HG03103 (cell line): ENCODE measurements around the gene RABGGTA.

Experiments used
- ATAC-seq: cut with Tn5 transposase; IDR thresholded peaks from one replicate; pipeline ENCODE4 v1.9.1; 2021; ENCODE audit warnings: low read depth; ENCODE audit not compliant: unreplicated experiment

RABGGTA gene

DNA sequence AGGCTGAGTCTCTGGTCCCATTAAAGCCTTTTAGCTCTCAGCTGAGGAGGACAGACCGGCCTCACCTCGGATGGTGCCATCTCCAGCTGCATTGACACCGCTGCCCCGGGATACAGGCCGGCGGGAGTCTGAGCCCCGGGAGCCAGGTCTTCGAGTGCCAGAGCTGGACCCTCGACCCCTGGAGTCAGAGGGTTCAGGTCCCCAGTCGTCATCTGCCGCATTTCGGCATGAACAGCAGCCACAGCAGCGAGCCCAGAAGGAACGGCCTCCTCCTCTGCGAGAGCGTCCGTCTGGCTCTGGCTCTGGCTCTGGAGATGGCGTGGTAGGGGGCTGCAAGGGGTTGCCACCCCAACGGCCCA lies 9.4 kb downstream of the RABGGTA start:
- ATAC-seq, result no peak

DNA sequence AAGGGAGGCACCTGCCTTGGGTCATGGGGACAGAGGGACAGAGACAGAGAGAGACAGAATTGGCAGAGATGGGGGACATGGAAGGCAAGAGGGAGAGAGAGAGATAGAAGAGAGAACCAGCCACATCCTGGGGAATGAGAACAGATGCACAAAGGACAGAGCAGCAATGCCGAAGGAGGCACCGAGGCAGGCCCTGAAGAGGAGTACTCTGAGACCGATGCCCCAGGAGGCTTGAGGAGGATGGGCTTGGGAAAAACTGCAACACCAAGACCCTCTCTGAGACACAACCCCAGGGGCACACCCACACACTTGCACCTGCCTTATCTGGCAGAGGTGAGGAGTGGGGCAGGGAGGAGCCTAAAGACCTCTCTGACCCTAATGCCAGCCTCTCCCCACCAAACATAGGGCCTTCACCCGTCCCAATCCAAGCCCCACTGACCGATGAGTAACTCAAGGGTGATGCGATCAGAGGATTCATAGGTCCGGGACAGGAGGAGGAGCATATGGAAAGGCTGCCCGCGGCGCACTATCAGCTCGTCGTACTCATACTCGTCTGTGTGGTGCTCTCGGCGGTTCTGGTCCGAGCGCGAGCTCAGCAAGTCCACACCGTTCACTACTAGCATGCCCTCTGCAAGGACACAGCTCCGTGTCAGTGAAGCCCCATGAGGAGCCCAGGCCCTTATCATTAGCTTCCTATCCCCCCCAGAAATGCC lies 10.0 kb downstream of the RABGGTA start:
- no peak for ATAC-seq

DNA sequence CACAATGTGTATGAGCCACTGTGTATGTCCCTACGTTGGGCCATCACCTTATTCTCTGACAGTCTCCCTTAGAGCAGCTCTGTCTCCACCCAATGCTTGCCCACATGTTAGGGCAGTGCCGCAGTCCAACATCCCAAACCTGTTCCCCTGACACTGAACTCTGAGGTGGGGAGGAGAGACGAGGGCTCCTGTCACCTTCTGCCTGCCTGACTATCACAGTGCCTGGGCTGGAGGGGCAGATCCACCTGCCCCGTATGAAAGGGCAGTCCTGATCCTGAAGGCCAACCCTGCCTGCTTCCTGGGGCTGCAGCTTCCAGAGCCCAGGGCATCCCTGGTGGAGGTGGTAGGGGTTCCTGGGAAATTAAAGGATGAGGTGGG lies 10.6 kb downstream of the RABGGTA start:
- no peak for ATAC-seq

DNA sequence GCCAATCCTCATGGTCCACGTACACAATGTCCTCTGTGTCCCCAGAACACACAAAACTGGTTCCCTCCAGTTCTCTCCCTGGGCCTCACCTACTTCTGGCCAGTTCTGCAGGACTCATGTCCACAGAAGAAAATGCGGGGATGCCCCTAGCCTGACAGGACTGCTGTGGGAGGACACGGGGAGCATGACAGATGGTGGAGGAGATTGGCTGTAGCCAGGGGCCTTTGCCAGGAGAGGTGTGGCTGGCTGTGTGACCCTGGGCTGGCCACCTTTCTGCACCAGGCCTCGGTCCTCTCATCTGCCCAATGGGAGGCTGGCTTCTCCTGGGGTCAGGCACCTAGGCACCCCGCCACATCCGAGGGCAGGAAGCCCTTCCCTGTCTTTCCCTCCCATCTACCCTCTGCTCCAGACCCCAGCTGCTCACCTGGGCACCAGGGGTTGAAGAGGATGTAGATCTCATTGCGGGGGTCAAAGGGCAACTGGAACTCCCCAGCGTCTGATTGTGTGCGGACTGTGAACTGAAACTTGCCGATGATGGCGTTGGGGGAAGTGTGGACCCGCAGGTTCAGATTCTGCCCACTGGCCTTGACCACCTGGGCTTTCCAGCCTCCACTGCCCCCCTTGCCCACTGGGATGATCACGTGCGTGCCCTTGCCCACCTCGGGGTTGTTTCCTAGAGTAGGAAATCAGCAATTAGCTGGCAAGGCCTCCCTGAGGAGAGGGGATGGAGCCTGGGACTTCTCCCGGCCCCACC lies 11.2 kb downstream of the RABGGTA start:
- ATAC-seq, result no peak

DNA sequence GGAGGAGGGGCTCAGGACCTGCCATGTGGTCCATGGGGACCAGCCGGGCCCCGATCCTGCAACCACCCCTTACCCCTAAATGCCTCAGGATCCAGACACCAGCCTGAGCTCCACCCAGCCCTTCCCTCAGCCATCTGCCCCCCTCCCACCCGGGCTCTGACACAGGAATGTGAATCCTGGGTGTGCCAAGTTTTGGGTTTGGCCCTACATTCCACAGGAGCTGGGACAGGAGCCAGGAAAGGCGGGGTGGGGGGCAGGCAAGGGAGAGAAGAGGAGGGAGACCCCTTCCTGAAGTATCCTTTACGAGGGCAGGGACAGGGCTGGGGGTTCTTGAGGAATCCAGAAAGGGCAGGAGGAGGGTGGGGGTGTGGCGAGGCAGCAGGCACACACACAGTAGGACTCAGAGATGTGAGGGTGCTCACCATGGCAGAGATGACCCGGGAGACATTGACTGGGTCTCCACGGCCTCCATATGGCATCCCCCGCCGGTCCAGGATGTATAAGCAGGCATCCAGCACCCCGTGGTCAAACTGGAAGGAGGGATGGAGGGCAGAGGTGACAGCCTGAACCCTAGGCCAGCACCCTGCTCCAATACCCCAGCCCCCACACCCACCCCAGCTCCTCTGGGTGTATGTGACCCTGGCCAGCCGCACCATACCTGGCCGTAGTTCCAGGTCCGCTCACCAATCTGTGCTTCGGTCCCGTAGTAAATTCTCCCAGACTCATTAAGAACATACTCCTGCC lies 11.9 kb downstream of the RABGGTA start:
- no peak for ATAC-seq

DNA sequence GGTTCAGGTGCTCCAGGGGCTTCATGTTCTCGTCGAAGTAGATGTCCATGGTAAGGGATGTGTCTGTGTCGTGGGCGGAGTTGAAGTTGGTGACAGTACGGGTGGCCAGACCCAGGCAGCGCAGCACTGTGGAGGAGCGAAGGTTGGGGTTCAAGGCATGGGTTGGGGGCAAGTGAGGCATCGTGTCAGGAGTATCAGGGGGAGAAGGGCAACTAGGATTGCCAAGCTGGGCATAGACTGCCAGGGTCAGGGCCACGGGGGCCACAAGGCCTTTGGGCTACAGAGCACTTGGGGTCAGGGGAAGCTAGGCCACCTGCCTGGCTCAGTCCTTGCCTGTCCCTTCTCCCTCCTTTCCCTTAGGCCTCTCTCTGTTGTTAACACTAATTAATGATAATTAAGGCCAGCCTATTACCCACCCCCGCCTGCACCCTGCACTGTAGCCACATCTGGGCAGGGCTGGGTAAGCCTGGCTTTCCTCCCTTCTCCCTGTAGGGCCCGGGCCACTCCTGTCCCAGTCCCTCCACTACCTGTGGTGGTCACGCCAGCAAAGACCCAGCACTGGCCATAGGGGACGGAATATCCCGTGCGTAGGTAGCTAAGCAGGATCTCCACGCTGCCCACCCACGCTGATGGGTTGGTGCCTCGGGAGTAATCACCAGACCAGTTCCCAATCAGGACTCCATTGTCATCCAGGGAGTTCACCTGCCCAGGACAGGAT lies 12.7 kb downstream of the RABGGTA start:
- no peak for ATAC-seq

DNA sequence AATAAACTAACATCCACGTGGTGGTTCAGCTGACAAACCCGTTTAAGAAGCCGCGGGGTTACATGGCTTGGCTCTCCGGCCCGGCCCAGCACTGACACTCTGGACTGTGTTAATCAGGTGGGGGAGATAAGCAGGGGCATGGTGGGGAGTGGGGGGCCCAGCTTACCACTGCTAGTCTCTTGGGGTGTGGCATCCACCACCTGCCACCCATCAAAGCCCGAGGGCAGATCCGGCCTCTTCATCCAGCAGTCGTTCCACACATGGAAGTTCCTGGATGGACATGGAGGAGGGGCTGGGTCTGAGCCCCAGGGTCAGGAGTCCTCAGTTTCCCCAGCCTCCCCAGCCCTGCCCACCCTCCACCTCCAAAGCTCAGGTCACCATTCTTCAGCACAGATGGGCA lies 13.3 kb downstream of the RABGGTA start:
- no peak for ATAC-seq

DNA sequence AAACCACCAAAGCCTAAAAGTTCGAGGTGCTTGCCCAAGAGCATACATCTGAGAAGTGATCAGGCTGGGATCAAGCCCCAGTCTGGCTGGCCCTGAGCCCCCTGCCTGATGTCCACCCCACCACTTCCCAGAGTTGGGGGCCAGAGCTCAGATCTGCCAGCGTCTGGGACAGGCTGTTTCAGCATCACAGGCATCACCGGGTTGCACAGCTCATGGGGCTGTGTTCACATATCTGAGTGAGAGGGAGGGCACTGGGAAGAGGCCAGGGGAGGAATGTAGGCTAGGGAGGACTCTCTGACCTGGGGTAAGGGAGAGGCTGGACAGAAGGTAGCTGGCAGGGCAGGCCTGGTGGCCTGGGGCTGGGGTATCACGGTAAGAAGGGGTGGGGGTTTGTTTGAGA lies 14.4 kb downstream of the RABGGTA start:
- ATAC-seq, result no peak

DNA sequence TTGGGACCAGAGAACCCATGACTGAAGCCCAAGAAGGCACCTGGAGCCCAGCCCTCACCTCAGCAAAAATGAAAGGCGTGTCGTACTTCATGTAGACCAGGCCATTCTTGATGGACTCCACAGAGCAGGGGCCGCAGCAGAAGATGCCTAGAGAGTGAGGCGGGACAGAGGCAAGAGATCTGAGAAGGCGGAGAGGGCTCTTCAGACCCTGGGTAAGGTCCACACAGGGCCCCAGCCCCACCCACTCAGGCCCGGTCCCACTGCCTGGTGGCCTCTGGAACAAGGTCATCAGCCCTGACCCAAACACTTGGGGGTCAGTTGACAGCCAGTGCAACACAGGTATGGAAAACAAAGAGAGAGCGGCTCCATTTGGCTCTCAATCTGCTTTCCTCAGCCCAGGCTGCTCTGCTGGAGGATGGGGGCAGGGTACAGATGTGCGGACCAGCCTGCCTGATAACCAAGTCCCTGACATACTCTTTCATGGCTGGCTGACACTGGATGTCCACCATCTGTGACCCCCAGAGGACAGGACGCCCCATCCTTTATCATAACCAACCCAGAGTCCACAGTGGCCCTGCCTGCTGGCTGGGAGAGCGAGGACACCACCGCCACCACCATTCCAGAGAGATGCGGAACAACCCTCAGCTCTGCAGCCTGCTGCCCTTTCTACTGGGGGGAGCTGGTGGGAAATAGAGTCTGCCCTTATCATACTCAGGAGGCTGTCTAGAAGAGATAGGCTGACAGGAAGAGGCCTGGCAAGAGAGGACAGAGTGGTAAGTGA lies 15.3 kb downstream of the RABGGTA start:
- ATAC-seq, result no peak

DNA sequence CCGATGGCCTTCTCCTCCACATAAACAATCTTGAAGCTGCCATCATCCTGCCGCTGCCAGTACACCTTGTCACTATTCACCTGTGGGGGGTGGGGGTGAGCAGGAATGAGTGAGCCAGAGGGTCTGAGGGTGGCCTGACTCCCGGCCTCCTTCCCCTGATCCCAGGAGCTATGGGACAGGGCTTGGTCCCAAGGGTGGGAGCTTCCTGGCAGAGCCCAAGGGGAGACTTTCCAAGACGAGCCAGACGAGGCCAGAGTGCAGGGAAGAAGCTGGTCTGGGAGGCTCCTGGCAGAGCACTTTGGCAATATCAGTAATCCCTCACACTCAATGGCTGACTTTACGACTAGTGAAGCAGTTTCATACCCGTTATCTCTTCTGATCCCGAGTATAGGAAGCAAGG lies 16.0 kb downstream of the RABGGTA start:
- ATAC-seq, result no peak

DNA sequence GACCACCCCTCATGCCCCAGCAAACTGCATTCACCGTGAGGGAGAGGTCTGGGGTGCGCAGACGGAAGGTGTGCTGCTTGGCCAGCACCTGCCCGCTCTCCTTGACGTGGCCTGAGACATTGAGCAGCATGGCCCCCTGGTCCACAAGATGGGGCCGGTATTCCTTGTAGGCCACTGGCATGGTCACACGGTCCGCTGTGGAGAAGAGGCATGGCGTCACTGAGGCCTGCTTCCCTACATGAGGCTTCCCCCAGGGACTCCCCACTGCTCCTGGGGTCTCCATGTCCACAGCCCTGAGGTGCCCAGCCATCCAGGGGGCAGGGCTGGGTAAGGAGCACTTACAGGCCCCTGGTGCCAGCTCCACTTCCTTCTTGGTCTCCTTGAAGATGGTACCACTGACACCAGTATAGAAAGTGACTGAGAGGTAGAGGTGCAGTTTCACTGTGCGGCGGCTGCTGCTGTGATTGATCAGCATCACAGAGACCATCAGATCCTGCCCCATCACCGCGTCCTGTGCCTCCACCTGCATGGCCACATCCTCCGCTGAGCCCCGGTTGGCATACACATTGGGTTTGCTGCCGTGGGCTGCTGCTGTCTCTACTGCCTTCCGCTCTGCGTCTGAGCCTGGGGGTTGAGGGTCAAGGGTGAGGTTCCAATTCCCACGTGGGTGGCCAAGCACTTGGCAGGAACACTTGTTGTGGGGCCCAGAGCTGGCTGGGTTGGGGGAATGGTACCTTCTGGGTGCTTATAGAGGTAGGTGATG lies 16.6 kb downstream of the RABGGTA start:
- ATAC-seq, result no peak

DNA sequence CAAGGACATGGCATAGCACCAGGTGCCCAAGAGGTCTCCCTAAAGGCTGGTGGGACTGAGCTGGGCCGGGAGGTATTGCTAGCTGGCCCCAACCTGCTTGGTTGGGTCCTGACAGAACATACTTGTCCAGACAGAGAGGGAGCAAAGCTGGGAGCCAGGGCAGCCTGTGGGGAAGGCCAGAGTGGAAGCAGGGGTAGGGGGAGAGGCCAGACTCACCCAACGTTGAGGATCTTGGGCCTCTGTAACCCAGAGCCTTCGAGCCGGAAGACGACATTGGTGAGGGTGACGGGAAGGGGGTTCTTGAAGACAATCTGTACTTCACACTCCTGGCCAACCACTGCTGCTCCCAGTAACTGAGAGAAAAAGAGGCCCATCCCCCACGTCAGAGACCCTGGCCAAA lies 17.5 kb downstream of the RABGGTA start:
- no peak for ATAC-seq

DNA sequence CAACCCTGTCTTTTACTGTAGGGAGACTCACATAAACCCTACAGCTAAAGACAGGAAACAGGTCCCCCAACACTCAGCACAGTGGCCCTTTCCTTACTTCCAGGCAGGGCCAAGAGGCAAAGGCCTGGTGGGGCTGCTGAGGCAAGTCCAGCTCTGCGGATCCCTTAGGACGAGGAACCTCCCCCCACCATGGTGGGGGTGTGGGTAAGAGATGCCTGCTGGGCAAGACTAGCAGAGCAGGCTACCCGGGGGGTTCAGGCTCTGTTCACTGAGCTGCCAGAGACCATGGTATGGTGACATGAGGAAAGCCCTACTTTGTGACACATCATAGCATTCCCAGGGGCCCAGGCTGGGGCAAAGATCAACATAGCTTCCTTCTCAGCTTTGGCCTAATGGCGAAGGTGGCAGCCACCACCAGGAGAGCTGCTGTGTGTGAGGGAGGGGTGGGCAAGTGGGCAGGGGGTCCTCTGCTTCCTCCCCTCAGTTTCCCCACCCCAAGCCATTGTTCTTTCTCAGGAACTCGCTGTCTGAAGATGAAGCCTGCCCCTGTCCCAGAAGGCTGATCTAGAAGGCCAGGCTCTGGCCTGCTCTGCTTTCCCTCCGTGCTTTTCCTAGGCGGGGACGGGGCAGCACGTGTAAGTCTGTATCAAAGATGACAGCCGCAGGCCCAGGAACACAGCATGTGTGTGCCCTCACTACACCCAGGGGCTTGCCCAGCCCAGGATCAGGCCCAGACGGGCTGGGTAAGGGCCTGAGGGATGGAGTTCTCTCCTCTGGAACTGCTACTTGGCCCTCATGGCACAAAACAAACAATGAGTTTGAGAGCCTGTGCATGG lies 18.9 kb downstream of the RABGGTA start:
- no peak for ATAC-seq

DNA sequence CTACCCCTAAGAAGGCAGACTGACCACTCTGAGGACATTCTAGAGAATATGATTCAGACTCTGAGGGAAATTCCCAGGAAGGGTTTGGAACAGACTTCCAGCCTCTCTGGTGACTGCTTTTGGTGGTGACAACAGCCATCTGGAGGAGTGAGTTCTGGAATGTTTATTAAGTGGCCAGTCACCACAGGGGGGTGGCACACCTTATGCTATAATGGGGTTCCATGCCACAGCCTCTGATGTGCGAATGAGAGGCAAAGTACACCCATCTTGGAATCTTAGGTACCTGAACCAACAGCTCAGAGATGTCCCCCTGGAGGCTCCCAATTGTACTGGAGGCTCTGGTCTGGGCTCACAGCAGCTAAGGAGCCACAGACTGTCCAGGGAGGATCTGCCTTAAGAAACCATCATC lies 19.5 kb downstream of the RABGGTA start:
- no peak for ATAC-seq

DNA sequence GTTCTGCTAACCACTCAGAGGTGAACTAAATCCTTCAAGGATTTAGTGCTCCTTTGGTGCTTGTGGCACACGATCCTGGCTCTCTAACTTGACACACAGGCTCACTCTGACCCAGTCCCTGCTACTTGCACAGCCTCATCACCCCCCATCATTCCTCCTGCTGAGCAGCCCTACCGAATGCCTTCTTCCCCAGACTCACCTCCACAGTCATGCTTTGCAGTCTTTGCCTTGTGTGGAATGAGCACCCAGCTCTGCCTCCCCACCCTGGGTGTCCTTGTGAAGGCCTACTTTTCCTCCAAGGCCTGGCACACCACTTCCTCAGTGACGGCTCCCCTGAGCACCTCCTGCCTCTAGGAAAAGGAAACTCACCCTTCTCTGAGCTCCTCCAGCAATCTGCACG lies 21.0 kb downstream of the RABGGTA start:
- no peak for ATAC-seq

DNA sequence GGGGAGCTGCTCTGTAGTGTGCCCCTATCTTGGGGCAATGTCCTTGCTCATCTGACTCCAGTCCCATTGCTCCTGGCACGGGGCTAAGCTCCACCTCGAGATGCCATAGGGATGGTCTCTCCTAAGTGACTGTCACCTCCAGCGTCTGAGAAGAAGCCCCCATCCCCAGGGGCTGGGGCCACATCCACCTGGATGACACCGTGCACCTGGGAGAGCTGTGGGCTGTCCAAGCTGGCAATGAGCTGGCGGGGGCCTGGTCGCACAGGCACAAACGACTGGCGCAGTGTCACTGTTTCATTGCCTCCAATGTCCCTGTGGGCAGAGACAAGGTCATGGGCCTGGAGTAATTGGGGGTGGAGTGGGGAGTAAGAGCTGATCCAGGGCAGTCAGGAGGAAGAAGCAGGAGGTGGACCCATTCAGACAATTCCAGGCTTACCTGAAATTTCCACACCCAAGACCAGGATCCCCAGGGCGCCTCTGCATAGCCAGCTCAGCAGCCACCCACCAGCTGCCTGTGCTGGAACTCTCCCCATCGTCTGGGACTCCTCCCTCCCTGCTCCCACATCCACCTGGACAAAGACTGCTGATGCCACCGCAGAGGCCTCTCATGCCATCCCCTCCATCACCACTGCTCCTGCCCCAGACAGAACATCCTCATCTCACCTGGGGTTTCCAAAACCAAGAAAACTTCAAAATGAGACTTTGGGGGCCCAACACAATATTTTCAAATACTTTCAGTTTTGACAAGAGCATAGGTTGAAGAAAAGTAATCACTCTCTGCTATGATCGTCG lies 22.0 kb downstream of the RABGGTA start:
- ATAC-seq, result no peak

DNA sequence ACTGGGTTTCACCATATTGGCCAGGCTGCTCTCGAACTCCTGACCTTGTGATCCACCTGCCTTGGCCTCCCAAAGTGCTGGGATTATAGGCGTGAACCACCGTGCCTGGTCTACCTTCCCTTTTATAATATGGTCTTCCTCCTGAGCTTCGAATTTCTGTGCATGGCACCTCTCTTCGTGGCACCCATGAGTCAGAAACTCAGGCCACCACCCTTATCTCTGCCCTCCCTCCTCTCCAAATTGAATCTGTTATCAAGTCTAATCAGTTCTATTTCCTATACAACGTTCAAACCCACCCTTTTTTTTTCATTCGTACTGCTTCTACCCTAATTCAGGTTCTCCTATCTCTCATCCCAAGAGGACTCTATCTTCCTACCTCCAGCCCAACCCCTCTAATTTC lies 24.0 kb downstream of the RABGGTA start:
- ATAC-seq, result no peak

DNA sequence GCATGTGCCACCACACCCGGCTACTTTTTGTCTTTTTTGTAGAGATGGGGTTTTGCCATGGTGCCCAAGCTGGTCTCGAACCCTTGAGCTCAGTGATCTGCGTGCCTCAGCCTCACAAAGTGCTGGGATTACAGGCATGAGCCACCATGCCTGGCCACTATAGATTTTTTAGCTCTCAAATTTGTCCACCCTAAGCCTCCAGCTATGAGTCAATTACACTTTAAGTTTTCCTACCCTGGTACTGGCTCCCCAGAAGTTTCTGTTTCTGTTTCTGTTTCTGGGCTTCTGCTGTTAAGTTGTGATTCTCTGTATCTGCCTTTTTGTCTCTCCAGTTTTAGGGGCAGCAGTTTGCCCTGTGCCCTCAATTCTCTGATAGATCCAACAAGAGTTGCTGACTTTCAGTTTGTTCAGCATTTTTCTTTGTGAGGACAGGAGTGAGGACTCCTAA lies 24.6 kb downstream of the RABGGTA start:
- ATAC-seq, result no peak
